Measurements from ENCODE around the gene PCDHA8. TPM values are rescaled to one million over a fixed set of nuclear protein-coding genes. Genes with fewer than 3 reads are reported as not detected.
"Not testable (repeated sequence)": the region's sequence is repeated elsewhere in the genome, so short reads cannot be mapped to it uniquely, and the experiment has no call there.

The PCDHA8 gene, protein sequence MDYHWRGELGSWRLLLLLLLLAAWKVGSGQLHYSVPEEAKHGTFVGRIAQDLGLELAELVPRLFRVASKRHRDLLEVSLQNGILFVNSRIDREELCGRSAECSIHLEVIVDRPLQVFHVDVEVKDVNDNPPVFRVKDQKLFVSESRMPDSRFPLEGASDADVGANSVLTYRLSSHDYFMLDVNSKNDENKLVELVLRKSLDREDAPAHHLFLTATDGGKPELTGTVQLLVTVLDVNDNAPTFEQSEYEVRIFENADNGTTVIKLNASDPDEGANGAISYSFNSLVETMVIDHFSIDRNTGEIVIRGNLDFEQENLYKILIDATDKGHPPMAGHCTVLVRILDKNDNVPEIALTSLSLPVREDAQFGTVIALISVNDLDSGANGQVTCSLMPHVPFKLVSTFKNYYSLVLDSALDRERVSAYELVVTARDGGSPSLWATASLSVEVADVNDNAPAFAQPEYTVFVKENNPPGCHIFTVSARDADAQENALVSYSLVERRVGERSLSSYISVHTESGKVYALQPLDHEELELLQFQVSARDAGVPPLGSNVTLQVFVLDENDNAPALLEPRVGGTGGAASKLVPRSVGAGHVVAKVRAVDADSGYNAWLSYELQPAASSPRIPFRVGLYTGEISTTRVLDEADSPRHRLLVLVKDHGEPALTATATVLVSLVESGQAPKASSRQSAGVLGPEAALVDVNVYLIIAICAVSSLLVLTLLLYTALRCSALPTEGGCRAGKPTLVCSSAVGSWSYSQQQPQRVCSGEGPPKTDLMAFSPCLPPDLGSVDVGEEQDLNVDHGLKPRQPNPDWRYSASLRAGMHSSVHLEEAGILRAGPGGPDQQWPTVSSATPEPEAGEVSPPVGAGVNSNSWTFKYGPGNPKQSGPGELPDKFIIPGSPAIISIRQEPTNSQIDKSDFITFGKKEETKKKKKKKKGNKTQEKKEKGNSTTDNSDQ
- 0.12 TPM for polyA plus RNA-seq (2012; ENCODE audit: low read depth, missing spikeins)

DNA sequence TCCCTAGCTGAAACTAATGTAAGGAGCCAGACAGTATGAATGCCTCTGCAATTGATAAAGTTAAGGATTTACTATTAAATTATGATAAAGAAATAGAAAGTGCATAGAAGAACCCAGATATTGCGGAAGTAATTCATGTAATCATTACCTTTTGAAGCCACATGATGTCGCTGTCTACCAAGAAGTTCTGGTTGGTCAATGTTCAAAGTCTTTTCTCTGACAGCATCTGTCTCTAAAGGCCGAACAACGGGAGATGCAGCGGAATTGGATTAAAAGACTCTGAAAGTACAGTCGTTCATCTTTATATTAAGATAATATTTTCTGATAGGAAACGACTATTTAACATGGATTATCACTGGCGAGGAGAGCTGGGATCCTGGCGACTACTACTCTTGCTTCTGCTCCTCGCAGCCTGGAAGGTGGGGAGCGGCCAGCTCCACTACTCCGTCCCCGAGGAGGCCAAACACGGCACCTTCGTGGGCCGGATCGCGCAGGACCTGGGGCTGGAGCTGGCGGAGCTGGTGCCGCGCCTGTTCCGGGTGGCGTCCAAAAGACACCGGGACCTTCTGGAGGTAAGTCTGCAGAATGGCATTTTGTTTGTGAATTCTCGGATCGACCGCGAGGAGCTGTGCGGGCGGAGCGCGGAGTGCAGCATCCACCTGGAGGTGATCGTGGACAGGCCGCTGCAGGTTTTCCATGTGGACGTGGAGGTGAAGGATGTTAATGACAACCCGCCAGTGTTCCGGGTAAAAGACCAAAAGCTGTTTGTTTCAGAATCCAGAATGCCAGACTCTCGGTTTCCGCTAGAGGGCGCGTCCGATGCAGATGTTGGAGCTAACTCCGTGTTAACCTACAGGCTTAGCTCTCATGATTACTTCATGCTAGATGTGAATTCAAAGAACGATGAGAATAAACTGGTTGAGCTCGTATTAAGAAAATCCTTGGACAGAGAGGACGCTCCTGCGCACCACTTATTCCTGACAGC is at the start of gene PCDHA8:
Gene PCDHA8 (plus strand): TSS at position 210 of the 985 bp plus-strand sequence. CDS start 135 bp downstream, at position 345.
- FAIRE-seq: no peak
- TF ChIP-seq PAX5 (IDR thresholded peaks at IDR 0.05; ENCODE audit: insufficient read depth, low read length, severe bottlenecking) (no peak), TAF1 (IDR thresholded peaks at IDR 0.05; ENCODE audit: low read depth, low read length) (no peak), SPI1 (IDR thresholded peaks at IDR 0.05; ENCODE audit: low read depth, low read length) (no peak), POLR2AphosphoS5 (IDR thresholded peaks at IDR 0.05; ENCODE audit: low read depth, low read length) (no peak), POLR2A (IDR thresholded peaks at IDR 0.05; ENCODE audit: low read depth, low read length) (no peak), POU2F2 (IDR thresholded peaks at IDR 0.05; ENCODE audit: low read depth, low read length) (no peak)
- no peak for DNase-seq (ENCODE audit: insufficient read length, low spot score)

DNA sequence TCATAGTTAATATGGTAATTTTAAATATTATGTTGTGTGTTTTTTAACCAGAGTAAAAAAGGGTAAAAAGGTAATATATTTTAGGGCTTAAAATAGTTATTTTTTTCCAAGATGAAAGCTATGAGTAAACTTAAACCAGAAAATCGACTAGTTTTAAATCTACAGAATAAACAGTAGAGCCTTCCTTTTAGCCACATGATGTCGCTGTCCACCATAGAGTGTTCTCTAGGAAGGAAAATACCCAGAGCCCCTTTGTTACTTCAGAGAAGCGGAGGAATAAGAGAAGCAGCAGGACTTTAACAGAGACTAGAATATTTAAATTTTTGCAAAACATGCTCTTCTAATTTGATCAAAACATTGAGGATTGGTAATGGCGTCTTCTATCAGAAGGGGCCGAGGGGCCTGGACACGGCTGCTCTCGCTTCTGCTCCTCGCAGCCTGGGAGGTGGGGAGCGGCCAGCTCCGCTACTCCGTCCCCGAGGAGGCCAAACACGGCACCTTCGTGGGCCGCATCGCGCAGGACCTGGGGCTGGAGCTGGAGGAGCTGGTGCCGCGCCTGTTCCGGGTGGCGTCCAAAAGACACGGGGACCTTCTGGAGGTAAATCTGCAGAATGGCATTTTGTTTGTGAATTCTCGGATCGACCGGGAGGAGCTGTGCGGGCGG is 46.3 kb upstream of the PCDHA8 start, which contains the start of gene PCDHA2:
Gene PCDHA2 (plus strand): TSS at position 258 of the 664 bp plus-strand sequence.
- TF ChIP-seq POLR2A (IDR thresholded peaks at IDR 0.05; ENCODE audit: low read depth, low read length): no peak
- FAIRE-seq (no peak), DNase-seq (ENCODE audit: insufficient read length, low spot score) (no peak)

DNA sequence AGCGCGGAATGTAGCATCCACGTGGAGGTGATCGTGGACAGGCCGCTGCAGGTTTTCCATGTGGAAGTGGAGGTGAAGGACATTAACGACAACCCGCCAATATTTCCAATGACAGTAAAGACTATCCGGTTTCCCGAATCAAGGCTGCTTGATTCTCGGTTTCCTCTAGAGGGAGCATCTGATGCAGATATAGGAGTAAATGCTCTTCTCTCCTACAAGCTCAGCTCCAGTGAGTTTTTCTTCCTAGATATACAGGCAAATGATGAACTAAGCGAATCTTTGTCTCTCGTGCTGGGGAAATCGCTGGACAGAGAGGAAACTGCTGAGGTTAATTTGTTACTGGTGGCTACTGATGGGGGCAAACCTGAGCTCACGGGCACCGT is 45.7 kb upstream of the PCDHA8 start:
- TF ChIP-seq PAX5 (IDR thresholded peaks at IDR 0.05; ENCODE audit: insufficient read depth, low read length, severe bottlenecking) (no peak), SPI1 (IDR thresholded peaks at IDR 0.05; ENCODE audit: low read depth, low read length) (no peak), POU2F2 (IDR thresholded peaks at IDR 0.05; ENCODE audit: low read depth, low read length) (no peak), POLR2A (IDR thresholded peaks at IDR 0.05; ENCODE audit: low read depth, low read length) (no peak), POLR2AphosphoS5 (IDR thresholded peaks at IDR 0.05; ENCODE audit: low read depth, low read length) (no peak), TAF1 (IDR thresholded peaks at IDR 0.05; ENCODE audit: low read depth, low read length) (no peak)
- FAIRE-seq (no peak), DNase-seq (ENCODE audit: insufficient read length, low spot score) (no peak)

DNA sequence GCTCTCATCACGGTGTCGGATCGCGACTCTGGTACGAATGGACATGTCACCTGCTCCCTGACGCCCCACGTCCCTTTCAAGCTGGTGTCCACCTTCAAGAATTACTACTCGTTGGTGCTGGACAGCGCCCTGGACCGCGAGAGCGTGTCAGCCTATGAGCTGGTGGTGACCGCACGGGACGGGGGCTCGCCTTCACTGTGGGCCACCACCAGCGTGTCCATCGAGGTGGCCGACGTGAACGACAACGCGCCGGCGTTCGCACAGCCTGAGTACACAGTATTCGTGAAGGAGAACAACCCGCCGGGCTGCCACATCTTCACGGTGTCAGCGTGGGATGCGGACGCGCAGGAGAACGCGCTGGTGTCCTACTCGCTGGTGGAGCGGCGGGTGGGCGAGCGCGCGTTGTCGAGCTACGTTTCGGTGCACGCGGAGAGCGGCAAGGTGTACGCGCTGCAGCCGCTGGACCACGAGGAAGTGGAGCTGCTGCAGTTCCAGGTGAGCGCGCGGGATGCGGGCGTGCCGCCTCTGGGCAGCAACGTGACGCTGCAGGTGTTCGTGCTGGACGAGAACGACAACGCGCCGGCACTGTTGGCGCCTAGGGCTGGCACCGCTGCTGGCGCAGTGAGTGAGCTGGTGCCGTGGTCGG is 44.8 kb upstream of the PCDHA8 start:
- not testable (repeated sequence) for FAIRE-seq; DNase-seq (ENCODE audit: insufficient read length, low spot score)

DNA sequence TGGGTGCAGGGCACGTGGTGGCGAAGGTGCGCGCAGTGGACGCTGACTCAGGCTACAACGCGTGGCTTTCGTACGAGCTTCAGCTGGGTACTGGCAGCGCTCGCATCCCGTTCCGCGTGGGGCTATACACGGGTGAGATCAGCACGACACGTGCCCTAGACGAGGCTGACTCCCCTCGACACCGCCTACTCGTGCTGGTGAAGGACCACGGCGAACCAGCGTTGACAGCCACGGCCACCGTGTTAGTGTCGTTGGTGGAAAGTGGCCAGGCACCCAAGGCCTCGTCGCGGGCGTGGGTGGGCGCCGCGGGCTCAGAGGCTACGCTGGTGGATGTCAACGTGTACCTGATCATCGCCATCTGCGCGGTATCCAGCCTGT is 44.3 kb upstream of the PCDHA8 start:
- DNase-seq (ENCODE audit: insufficient read length, low spot score) (no peak), FAIRE-seq (no peak)
- TF ChIP-seq POLR2AphosphoS5 (IDR thresholded peaks at IDR 0.05; ENCODE audit: low read depth, low read length): no peak
- no peak for TF ChIP-seq TAF1 (IDR thresholded peaks at IDR 0.05; ENCODE audit: low read depth, low read length)
- no peak for TF ChIP-seq POLR2A (IDR thresholded peaks at IDR 0.05; ENCODE audit: low read depth, low read length)
- no peak for TF ChIP-seq PAX5 (IDR thresholded peaks at IDR 0.05; ENCODE audit: insufficient read depth, low read length, severe bottlenecking)
- no peak for TF ChIP-seq POU2F2 (IDR thresholded peaks at IDR 0.05; ENCODE audit: low read depth, low read length)
- no peak for TF ChIP-seq SPI1 (IDR thresholded peaks at IDR 0.05; ENCODE audit: low read depth, low read length)

DNA sequence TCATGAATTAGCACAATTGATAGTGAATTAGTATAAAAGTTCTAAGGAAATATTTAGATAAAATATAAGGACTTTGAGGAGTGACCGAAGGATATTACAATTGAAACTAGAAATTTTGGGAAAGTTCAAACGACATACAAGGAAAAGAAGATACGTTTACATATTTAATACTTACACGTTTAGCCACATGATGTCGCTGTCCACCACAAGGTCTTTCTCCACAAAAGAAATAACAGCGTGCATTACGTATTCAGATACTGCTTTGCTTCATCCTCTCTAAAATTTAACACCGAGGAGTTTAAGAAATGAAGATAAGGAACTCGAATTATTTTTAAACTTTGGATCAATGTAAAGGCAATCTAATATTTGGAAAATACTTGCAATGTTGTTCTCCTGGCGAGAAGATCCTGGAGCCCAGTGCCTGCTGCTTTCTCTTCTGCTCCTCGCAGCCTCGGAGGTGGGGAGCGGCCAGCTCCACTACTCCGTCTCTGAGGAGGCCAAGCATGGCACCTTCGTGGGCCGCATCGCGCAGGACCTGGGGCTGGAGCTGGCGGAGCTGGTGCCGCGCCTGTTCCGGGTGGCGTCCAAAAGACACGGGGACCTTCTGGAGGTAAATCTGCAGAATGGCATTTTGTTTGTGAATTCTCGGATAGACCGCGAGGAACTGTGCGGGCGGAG is 40.0 kb upstream of the PCDHA8 start, which contains the start of gene PCDHA3:
Gene PCDHA3 (plus strand): TSS at position 242 of the 678 bp plus-strand sequence.
- FAIRE-seq: no peak
- no peak for DNase-seq (ENCODE audit: insufficient read length, low spot score)
- TF ChIP-seq SPI1 (IDR thresholded peaks at IDR 0.05; ENCODE audit: low read depth, low read length): no peak
- TF ChIP-seq POLR2AphosphoS5 (IDR thresholded peaks at IDR 0.05; ENCODE audit: low read depth, low read length): no peak
- TF ChIP-seq TAF1 (IDR thresholded peaks at IDR 0.05; ENCODE audit: low read depth, low read length): no peak
- TF ChIP-seq POLR2A (IDR thresholded peaks at IDR 0.05; ENCODE audit: low read depth, low read length): no peak
- no peak for TF ChIP-seq POU2F2 (IDR thresholded peaks at IDR 0.05; ENCODE audit: low read depth, low read length)
- no peak for TF ChIP-seq PAX5 (IDR thresholded peaks at IDR 0.05; ENCODE audit: insufficient read depth, low read length, severe bottlenecking)

DNA sequence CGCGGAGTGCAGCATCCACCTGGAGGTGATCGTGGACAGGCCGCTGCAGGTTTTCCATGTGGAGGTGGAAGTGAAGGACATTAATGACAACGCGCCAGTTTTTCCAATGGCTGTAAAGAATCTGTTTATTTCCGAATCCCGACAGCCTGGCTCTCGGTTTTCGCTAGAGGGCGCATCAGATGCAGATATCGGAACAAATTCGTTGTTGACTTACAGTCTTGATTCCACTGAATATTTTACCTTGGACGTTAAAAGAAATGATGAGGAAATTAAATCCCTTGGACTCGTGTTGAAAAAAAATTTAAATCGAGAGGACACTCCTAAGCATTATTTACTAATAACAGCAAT is 39.5 kb upstream of the PCDHA8 start:
- FAIRE-seq (no peak), DNase-seq (ENCODE audit: insufficient read length, low spot score) (no peak)
- TF ChIP-seq TAF1 (IDR thresholded peaks at IDR 0.05; ENCODE audit: low read depth, low read length) (no peak), POLR2AphosphoS5 (IDR thresholded peaks at IDR 0.05; ENCODE audit: low read depth, low read length) (no peak), POU2F2 (IDR thresholded peaks at IDR 0.05; ENCODE audit: low read depth, low read length) (no peak), POLR2A (IDR thresholded peaks at IDR 0.05; ENCODE audit: low read depth, low read length) (no peak)

DNA sequence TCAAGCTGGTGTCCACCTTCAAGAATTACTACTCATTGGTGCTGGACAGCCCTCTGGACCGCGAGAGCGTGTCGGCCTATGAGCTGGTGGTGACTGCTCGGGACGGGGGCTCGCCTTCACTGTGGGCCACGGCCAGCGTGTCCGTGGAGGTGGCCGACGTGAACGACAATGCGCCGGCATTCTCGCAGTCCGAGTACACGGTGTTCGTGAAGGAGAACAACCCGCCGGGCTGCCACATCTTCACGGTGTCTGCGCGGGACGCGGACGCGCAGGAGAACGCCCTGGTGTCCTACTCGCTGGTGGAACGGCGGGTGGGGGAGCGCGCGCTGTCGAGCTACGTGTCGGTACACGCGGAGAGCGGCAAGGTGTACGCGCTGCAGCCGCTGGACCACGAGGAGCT is 38.6 kb upstream of the PCDHA8 start:
- FAIRE-seq; DNase-seq (ENCODE audit: insufficient read length, low spot score): not testable (repeated sequence)
